WERI-Rb-1 (cell line): ENCODE measurements around the gene SETD5.

Experiments used
- DNase-seq: peaks from one replicate; pipeline ENCODE4 v3.0.0-alpha.2; 2020
- H3K27ac ChIP-seq: fragments of 250-450 bp; sonication (Bioruptor Pico); 2 replicates; pipeline ENCODE4 v1.5.1; 2020; ENCODE audit warnings: mild to moderate bottlenecking, moderate library complexity
- H3K27me3 ChIP-seq: fragments of 250-450 bp; sonication (Bioruptor Pico); 2 replicates; pipeline ENCODE4 v1.5.1; 2021; ENCODE audit warnings: mild to moderate bottlenecking, low read depth, moderate library complexity; ENCODE audit not compliant: insufficient read depth, severe bottlenecking
- H3K36me3 ChIP-seq: fragments of 250-450 bp; sonication (Bioruptor Pico); 2 replicates; pipeline ENCODE4 v1.5.1; 2020; ENCODE audit warnings: mild to moderate bottlenecking, moderate library complexity
- H3K4me3 ChIP-seq: 2 replicates; pipeline ENCODE4 v1.5.1; 2011; ENCODE audit warnings: low read depth, mild to moderate bottlenecking, control low read depth, low read length
- H3K9me3 ChIP-seq: fragments of 250-450 bp; sonication (Bioruptor Pico); 2 replicates; pipeline ENCODE4 v1.5.1; 2021; ENCODE audit warnings: mild to moderate bottlenecking, moderate library complexity; ENCODE audit not compliant: severe bottlenecking
- TF ChIP-seq, protein P1 (sequence below): IDR thresholded peaks from 2 replicates; pipeline ENCODE4 v1.5.1; 2011; ENCODE audit warnings: low read depth, mild to moderate bottlenecking, control low read depth, inconsistent platforms, low read length

The SETD5 gene

DNA sequence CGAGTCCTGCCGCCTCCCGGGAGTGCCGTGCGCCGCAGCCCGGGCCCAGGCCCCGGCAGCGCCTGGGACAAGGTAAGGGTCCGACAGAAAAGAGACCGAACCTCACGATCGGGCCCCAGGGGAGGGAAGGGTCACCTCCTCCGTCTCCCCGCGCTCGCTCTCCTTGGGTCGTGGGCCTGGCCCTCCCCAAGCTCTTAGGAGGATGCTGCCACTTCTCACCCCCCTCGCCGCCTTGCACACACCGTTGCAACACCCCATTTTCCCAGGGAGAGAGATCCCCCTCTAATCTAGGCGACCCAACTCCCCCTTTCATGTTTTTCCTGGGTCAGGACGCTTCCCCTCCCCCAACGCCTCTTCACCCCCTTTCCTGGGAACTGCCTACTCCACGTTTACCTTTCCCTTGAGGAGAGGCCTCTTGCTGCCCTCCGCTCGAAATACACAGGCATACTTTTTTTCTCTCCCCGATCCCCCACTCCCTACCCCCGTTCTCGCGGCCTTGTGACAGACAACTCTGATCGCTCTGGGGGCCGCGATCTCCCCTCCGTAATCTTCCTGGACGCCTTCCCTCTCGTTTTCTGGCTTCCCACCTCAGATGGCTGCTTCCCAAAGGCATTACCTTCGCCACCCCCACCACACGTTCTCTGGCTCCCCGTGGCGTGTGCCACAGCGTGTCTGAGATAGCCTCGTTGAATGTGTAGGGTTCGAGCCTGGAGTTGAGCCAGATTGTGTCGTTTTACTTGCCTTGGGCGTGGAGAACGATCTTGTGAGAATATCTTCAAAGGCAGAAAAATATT is 688 bp downstream of the SETD5 start:
- Histone ChIP-seq H3K9me3 (no peaks in the 10 kb centered on the region), H3K4me3 (peak overlapping the region; percentile 78), H3K27ac (peak overlapping the region; percentile 99), H3K27me3 (no peaks in the 10 kb centered on the region), H3K36me3 (peaks cover 46% of the 10 kb centered on the region)
- peak; percentile 33 for DNase-seq
- TF ChIP-seq, protein P1, sequence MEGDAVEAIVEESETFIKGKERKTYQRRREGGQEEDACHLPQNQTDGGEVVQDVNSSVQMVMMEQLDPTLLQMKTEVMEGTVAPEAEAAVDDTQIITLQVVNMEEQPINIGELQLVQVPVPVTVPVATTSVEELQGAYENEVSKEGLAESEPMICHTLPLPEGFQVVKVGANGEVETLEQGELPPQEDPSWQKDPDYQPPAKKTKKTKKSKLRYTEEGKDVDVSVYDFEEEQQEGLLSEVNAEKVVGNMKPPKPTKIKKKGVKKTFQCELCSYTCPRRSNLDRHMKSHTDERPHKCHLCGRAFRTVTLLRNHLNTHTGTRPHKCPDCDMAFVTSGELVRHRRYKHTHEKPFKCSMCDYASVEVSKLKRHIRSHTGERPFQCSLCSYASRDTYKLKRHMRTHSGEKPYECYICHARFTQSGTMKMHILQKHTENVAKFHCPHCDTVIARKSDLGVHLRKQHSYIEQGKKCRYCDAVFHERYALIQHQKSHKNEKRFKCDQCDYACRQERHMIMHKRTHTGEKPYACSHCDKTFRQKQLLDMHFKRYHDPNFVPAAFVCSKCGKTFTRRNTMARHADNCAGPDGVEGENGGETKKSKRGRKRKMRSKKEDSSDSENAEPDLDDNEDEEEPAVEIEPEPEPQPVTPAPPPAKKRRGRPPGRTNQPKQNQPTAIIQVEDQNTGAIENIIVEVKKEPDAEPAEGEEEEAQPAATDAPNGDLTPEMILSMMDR = no peak

DNA sequence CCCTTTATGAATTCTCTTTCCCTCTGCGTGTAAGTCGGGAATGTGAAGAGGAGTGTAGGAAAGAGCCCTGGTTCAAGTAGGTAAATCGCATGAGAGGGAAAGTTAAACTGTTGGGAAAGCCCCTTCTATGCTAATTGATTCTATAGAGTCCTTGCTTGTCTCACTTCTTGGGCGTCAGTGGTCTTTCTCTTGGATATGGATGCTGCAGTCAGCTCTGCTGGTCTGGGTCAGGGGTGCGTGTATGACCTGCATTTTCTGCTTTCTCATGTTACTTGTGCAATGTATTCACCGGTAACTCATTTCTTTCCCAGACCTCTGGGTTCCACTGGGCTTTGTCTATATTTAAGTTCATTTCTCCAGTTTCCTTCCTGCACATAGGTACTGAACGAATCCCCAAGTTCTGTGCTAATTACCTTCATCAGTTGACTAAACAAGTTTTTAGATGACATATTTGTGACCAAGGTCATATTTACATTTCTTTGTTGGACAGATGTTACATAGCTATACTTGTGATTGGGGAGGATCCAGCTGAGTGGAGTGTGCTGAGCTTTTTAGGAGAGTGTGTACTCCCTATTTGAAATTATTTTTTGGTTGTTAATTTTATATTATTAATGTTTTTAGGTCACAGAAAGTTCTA is 1.4 kb downstream of the SETD5 start:
- Histone ChIP-seq H3K27me3 (no peaks in the 10 kb centered on the region), H3K4me3 (peak overlapping the region; percentile 78), H3K27ac (peak overlapping the region; percentile 99), H3K9me3 (no peaks in the 10 kb centered on the region), H3K36me3 (peaks cover 39% of the 10 kb centered on the region)
- no peak for DNase-seq
- TF ChIP-seq, protein P1 = no peak

DNA sequence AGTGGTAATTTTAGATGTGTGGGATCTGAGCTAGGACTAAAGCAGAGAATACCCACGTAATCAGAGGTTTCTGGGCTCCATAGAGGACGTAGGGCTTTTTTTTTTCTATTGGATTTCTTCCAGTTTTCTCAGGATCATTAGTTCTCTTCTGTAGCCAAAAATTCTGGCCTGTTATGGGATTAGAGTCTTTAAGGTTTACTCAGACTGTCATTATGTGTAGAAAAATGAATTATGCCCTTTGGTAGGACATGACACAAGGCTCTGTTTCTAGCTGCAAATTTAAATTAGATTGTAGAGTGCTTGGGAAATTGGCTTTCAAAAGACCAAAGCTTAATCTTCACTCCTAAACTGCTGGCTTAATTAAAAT is 1.9 kb downstream of the SETD5 start:
- Histone ChIP-seq H3K4me3 (peak overlapping the region; percentile 78), H3K9me3 (no peaks in the 10 kb centered on the region), H3K36me3 (peaks cover 34% of the 10 kb centered on the region), H3K27me3 (no peaks in the 10 kb centered on the region), H3K27ac (peak overlapping the region; percentile 99)
- DNase-seq = no peak
- TF ChIP-seq, protein P1 = no peak

DNA sequence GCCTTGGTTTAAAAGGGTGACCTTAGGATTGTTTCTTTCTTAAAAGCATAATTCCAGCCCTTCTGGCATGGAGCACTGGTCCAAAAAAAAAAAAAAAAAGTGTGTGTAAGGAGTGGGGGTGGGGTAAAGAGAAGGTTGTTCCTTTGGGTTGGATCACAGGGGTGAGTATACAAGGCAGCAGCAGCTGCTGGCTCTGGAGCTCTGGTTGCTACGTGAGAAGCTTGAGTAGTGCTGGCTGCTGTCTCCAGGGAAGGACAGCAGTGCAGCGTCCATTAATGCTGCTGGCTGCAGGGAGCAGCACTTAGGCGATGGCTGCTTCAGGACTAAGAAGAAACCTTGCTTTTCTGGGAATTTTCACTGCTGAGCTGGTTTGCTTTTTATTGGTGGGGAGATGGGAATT is 2.3 kb downstream of the SETD5 start:
- TF ChIP-seq, protein P1 = no peak
- H3K27ac ChIP-seq = peak overlapping the region; percentile 99
- peak; percentile 84 for DNase-seq

DNA sequence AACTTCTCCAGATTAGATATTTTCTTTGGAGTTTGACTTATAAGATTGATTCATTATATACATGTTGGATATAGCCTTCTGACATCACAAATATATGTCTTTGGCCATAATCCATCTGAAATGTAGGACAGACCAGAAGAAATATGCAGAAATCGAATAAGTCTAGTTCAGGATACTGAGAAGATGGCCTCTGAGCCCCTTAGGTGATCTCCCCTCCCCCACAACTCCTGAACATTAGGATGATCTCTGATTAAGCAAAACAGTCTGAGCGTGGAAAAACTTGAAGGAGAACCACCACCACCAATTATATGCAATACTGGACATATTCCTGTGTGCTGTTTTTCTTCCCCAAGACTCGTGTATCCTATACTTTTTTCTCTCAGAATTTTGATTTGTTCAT is 3.2 kb downstream of the SETD5 start:
- DNase-seq = peak; percentile 64
- peak overlapping the region; percentile 78 for H3K4me3 ChIP-seq

More for the DNA sequence above, 2.3 kb downstream of the SETD5 start:
- Histone ChIP-seq H3K36me3 (peaks cover 29% of the 10 kb centered on the region), H3K9me3 (no peaks in the 10 kb centered on the region), H3K27me3 (no peaks in the 10 kb centered on the region), H3K4me3 (peak overlapping the region; percentile 78)

More for the DNA sequence above, 3.2 kb downstream of the SETD5 start:
- no peaks in the 10 kb centered on the region for H3K9me3 ChIP-seq
- TF ChIP-seq, protein P1 = no peak
- H3K27me3 ChIP-seq = no peaks in the 10 kb centered on the region
- H3K36me3 ChIP-seq = peaks cover 21% of the 10 kb centered on the region
- H3K27ac ChIP-seq = peak overlapping the region; percentile 99
